GM18867 (cell line): ENCODE measurements around the gene SYNE1.
"Not testable (repeated sequence)": the region's sequence is repeated elsewhere in the genome, so short reads cannot be mapped to it uniquely, and the experiment has no call there.

Source experiments
- ATAC-seq: cut with Tn5 transposase; IDR thresholded peaks from one replicate; pipeline ENCODE4 v1.9.1; 2021; ENCODE audit warnings: mild to moderate bottlenecking, moderate library complexity; ENCODE audit not compliant: unreplicated experiment

Gene SYNE1

GRCh38 chr6:152428126-152428525 lies 209.0 kb downstream of the SYNE1 start:
- no peak for ATAC-seq

DNA sequence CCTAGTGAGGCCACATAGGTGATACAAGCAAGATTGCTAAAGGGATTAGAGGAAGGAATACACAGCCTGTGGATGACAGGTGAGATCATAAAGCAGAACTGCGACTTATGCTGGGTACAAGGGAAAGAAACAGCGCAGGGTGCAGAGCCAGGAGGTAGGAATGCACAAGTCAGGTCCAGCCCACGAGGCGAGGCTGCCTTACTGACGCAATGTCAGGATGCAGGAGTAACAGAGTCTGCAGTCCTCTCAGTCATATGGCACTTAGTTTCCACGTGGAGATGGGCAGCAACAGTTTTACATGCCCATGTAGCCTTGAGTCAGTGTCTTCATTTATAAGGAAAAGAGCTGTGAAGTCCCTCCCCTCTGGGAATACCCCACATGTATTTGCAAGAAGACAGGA lies 210.9 kb downstream of the SYNE1 start:
- ATAC-seq, result no peak

GRCh38 chr6:152423216-152424103 lies 213.7 kb downstream of the SYNE1 start:
- ATAC-seq, result peak; percentile 66

- not testable (repeated sequence) for ATAC-seq
These were observed 215.7 kb downstream of the SYNE1 start for GRCh38 chr6:152421496-152421895.

DNA sequence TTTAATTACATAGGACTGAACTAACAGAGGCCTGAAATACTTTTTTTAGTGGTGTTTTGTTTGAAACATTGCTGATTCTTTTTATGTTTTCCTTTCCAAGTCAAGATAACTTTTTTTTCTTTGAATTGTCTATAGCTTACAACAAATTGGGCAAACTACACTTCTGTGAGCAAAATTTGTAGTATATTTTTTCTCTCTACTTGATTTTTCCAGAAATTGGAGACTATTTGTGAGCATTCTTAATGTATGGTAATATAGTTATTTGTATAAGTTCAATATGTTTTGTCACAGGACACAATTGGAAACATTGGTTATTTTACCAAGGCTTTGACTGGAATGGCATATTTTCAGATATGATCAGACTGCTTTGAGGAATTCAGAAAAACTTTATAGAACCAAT lies 216.5 kb downstream of the SYNE1 start:
- ATAC-seq, result no peak

- ATAC-seq, result no peak
These were observed 218.6 kb downstream of the SYNE1 start for GRCh38 chr6:152418551-152418950.

DNA sequence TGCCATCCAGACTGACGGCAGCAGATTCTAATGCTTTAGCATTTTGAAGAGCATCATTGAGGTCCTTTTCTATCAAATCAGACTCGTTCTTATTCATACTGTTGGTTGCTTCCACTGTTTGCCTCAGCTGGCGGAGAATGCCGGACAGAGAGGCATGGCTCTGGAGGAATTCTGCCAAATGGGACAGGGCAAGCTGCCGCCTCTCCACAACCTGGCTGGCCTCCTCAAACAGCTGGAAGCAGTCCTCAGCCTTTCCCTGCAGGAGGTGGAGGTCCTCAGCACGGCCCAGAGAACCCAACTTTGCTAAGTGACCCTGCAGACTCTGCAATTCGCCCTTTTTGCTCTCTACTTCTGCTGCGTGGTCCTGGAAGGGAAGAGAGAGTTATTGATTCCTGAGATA lies 220.5 kb downstream of the SYNE1 start:
- ATAC-seq, result no peak

GRCh38 chr6:152404936-152405595 lies 232.1 kb downstream of the SYNE1 start:
- ATAC-seq, result no peak

GRCh38 chr6:152404086-152404857 lies 232.9 kb downstream of the SYNE1 start:
- ATAC-seq, result no peak

GRCh38 chr6:152402791-152403190 lies 234.4 kb downstream of the SYNE1 start:
- no peak for ATAC-seq

GRCh38 chr6:152401978-152402377 lies 235.2 kb downstream of the SYNE1 start:
- ATAC-seq, result no peak

- no peak for ATAC-seq
These were observed 237.8 kb downstream of the SYNE1 start for GRCh38 chr6:152399399-152399798.

DNA sequence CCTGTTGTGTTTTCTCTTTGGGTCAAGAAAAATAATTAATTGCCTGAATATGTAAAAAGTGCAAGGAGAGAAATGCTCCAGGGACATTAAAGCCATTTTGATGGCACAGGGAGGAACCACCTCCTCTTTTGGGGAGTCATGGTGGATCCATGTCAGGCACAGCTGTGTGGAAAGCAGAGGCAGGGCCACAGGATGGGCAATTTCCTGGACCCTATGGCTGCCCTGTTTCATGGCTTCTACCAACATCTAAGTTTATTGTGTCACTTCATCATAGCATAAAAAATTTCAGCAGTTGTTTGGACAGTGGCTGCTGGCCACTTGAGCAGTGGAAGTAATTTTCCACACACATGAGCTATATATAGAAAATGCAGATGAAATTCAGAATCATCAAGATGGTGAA lies 238.2 kb downstream of the SYNE1 start:
- no peak for ATAC-seq

DNA sequence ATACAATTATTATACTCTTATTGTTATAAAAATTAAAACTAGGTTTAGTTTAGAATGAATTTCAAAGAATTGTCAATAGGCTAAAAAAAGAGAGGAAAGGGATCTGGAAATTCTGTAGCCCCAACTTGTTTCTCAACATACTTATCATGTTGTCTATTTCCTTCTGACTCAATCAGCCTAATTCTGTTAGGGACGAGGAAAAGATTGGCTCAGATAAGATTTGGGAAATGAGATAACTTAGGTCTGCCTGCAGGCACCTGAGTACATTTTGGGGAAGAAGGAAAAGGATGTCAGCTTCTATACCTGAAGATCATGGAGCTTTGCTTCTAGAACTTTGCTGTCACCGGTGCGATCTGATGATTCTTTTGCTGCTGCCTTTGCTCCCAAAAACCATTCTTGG lies 238.8 kb downstream of the SYNE1 start:
- no peak for ATAC-seq

GRCh38 chr6:152394303-152394702 lies 242.9 kb downstream of the SYNE1 start:
- ATAC-seq, result no peak

DNA sequence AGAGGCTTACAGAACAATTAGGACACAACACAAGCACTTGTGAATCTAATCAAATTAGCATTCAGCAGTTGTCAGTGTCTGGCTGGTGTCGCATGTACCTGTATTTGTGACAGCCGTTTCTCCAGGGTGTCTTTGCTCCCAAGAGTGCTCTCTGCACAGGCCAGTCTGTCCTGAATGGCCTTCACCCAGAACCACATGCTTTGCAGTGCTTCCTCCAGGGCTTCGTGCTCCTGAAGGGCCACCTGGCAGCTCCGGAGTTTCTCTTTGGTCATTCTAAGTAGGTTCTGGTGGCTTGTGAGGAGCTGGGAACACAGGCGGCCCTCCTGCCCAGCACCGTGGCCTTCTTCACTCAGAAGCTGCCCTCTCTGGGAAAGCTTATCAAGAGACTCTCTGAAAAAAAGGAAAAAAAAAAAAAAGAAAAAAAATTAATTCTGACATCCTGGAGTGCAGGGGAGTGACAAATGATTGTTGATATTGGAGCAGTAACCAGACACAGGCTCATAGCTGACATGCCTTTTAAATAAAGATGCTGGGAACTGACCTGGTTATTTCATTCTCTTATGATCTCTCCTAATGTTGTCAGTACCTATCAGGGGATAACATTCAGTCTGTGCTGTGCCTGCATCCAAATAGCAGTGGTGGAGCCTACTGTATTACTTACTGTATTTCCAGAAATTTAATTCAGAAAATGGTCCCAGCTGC lies 245.8 kb downstream of the SYNE1 start:
- ATAC-seq, result no peak

GRCh38 chr6:152387091-152387490 lies 250.1 kb downstream of the SYNE1 start:
- no peak for ATAC-seq

- peak; percentile 64 for ATAC-seq
These were observed 251.0 kb downstream of the SYNE1 start for GRCh38 chr6:152386131-152386530.

DNA sequence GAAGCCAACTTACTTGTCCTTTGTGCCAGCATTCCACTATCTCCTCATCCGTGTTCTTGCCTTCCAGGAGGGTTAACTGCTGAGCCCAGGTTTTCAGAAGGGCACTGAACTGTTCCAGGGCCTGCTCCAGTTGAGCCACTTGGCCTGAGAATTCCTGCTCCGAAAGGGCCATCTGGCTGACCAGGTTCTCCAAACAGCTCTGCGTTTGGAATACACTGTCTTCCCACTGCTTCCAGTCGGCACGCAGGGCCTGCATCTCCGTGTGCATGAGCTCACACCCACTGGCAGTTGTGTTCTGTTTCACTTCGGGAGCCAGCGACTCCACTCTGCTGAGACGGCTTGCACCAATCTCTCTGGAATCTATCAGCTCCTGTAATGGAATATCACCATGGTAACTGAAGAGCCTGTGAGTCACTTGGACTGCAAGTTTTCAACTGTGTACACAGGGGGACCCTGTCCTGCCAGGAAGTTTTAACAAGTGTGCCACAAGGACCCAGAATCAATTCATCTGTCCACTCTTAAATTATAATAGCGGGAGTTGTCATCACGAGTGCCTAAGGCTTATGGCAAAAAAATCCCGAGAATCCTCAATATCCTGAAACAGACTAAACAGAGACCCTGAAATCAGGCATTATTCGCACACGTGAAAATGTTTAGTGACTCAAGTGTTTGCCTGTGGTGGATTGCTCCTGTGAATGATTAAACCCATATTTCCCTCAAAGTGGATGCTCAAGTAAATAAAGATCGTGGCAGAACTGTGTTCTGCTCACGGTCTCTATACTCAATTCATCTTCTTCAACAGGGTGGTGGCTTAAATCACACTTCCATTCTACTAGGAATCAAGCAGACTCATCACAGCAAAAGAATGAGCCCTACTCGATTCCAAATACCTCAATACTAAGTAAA lies 255.9 kb downstream of the SYNE1 start:
- ATAC-seq, result no peak

GRCh38 chr6:152380351-152380767 lies 256.8 kb downstream of the SYNE1 start:
- peak; percentile 63 for ATAC-seq
